ENCODE measurements around the gene KHK.

DNA sequence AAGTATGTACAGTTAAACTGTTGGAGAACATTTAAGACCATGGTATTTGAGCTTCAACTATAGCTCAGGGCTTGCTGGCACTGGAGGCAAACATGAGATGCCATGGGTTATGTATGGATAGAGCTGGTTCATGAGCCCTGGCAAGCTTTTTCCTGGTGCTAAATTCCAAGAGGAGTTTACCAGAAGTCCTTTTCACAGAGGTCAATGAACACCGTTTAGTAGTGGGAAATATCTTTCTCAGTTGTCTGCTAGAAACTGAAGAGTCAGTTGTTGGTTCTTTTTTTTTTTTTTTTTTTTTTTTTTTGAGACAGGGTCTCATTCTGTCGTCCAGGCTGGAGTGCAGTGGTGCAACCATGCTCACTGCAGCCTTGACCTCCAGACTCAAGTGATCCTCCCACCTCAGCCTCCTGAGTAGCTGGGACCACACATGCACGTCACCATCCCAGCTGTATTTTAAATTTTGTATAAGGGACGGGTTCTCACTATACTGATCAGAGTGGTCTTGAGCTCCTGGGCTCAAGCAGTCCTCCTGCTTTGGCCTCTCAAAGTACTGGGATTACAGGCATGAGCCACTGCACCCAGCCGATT, 1.3 kb downstream of the KHK start:
- TF ChIP-seq, protein P1, sequence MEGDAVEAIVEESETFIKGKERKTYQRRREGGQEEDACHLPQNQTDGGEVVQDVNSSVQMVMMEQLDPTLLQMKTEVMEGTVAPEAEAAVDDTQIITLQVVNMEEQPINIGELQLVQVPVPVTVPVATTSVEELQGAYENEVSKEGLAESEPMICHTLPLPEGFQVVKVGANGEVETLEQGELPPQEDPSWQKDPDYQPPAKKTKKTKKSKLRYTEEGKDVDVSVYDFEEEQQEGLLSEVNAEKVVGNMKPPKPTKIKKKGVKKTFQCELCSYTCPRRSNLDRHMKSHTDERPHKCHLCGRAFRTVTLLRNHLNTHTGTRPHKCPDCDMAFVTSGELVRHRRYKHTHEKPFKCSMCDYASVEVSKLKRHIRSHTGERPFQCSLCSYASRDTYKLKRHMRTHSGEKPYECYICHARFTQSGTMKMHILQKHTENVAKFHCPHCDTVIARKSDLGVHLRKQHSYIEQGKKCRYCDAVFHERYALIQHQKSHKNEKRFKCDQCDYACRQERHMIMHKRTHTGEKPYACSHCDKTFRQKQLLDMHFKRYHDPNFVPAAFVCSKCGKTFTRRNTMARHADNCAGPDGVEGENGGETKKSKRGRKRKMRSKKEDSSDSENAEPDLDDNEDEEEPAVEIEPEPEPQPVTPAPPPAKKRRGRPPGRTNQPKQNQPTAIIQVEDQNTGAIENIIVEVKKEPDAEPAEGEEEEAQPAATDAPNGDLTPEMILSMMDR (IDR thresholded peaks at IDR 0.05), result no peak
- TF ChIP-seq POLR2AphosphoS5 (IDR thresholded peaks at IDR 0.05; ENCODE audit: low read depth, low read length) (no peak), TCF7L2 (IDR thresholded peaks at IDR 0.05; ENCODE audit: low read depth, low read length) (no peak)

Data from Panc1 (cell line).